Measurements from ENCODE around the gene NKX2-8.

Gene NKX2-8

GRCh38 chr14:36582011-36582873 is at the start of gene NKX2-8:
TSS of gene NKX2-8 (minus strand) at chr14:36582614. CDS start at chr14:36582389, 225 bp downstream.
- DNase-seq (ENCODE audit: extremely low read depth in 1 of 2, low read depth in 1 of 2), result no peak

- no peak for DNase-seq (ENCODE audit: extremely low read depth in 1 of 2, low read depth in 1 of 2)
Observed at GRCh38 chr14:36627981-36628380, 45.6 kb upstream of the NKX2-8 start.

DNA sequence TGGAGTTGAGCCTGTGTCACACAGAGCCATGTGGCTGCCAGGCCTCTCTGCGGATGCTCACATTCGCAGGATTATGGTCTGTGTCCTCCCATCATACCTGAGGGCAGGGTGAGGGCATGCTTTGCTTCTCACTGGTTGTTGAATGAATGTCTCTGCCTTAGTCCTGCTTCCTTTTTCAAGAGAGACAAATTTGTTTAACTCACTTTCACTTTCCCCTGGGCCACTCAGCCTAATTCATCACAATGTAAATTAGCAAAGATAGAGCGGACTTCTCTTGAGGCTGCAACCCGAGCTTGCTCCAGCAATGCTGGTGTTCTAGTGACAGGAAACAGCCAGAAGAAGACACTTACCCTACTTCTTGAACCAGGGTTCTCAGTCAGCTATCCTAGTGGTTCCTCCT is 43.7 kb upstream of the NKX2-8 start:
- DNase-seq (ENCODE audit: extremely low read depth in 1 of 2, low read depth in 1 of 2), result no peak

- no peak for DNase-seq (ENCODE audit: extremely low read depth in 1 of 2, low read depth in 1 of 2)
Observed at GRCh38 chr14:36625436-36625835, 43.0 kb upstream of the NKX2-8 start.

- DNase-seq (ENCODE audit: extremely low read depth in 1 of 2, low read depth in 1 of 2), result no peak
Observed at GRCh38 chr14:36625014-36625413, 42.6 kb upstream of the NKX2-8 start.

DNA sequence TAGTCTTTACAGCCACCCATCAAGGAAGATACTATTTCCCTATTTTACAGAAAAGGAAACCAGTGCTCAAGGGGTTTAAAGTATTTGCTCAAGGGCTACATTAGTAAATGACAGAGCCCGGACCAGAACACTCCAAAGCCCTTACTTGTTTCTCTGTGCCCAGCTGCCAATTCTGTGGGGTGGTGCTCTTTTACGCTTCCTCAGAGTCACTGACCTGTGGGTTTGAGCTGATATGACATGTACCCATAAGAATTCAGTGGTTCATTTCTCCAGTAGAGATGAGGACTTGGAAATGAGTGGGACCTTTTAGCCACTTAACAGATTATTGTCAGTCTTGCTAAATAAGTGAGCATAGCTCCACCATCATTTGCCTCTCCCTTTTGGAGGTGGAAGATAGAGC is 37.4 kb upstream of the NKX2-8 start:
- DNase-seq (ENCODE audit: extremely low read depth in 1 of 2, low read depth in 1 of 2), result no peak

DNA sequence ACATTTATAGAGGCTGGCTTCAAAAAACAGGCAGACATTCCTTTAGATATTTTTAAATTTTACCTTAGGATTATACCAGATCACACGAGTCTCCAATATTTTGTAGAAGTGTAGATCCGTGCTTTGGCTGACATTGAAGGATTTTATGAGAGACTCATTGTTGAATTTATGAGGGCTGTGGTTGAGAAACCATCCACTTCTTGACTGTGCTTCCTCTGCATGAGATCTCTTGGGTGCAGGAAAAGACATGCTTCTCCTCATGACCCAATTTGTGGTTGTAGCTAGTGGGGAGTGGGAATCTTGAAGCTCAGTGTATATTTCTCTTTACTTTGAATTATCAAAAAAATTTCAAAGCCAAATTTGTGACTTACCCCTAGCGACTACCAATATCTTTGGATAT is 36.7 kb upstream of the NKX2-8 start:
- no peak for DNase-seq (ENCODE audit: extremely low read depth in 1 of 2, low read depth in 1 of 2)

GRCh38 chr14:36618641-36619040 is 36.2 kb upstream of the NKX2-8 start:
- no peak for DNase-seq (ENCODE audit: extremely low read depth in 1 of 2, low read depth in 1 of 2)

DNA sequence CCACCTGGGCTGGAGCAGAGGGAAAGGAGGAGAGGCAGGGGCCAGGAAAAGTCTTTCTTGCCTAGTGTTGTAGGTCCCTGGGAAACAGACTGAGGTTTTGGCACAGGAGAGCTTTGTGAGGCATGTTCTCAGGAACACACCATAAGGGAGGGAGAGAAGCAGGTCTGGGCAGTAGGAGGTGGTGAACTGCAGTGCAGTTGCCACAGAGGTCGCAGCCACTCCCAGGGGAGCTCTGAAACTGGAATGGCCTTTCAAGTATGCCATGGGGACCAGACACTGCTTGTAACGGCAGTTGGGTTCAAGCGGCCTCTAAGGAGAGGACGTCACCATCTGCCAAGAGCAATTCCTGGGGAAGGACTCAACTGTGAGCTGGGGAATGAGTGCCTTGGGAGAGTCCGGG is 35.4 kb upstream of the NKX2-8 start:
- no peak for DNase-seq (ENCODE audit: extremely low read depth in 1 of 2, low read depth in 1 of 2)

DNA sequence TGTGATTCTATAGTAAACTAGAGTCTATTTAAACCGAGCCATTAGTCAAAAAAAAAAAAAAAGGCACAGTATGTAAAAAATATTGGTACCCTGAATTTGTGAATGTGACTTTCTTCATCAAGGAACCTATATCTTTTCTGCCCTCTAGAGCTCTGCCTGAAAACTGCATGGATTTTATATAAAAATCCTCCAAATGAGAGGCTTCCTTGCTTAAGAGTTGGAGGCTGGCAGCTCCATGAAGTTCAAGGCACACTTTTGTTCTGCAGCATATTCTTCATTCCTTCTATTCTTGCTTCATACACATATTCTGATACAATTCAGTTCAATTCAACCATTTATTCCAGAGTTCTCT is 23.1 kb upstream of the NKX2-8 start:
- no peak for DNase-seq (ENCODE audit: extremely low read depth in 1 of 2, low read depth in 1 of 2)

DNA sequence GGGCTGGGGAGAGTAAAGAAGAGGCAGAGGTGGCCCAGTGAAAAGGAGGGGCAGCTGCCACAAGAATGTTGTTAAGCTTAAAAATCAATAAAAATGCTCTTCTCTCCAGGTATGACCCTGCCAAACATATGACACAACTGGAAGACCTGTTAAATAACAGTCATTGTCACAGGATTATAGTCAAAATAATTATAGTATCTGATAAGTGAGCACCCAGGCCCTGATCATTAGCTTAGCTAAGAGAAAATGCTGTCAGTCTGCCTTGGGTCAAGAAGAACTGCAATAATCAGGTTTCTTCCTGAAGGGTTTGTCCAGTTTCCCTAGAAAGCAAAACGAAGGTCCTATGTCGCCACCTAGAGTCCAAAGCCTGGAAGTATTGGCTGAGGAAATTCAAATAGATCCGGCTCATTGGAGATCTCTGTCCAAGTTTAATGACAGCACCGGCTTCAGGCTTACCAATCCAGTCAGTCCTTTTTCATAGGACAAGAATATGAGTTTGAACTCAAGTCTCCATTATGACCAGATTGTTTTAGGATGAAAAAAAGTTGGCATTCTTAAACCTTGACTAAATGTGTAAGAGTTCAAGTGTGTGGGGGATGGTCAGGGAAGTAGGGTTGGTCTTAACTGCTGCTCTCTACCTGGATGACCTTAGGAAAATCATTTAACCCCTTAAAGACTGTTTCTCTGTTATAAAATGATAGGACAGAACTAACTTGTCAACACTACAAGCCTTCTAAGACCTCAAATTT is 22.5 kb upstream of the NKX2-8 start:
- DNase-seq (ENCODE audit: extremely low read depth in 1 of 2, low read depth in 1 of 2), result no peak

DNA sequence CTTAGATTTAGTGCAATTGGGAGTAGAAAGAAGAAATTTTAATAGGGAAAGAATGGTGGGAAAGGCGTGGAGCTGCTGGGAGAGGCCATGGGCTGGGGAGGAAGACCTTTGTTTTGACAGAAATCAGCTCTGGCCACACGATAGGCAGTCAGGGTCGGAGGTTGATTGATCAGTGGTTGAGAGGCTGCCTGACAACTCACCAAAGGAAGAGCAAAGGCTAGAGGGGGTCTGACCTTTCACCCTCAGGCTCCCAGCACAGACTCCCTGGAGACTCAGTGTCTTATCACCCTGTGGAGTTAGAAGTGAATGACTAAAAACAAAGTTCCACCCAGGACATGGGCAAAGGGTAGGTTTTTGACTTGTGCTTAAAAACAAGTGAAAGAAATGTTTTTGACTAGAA is 18.0 kb upstream of the NKX2-8 start:
- no peak for DNase-seq (ENCODE audit: extremely low read depth in 1 of 2, low read depth in 1 of 2)

- no peak for DNase-seq (ENCODE audit: extremely low read depth in 1 of 2, low read depth in 1 of 2)
Observed at GRCh38 chr14:36591482-36591881, 9.1 kb upstream of the NKX2-8 start.

DNA sequence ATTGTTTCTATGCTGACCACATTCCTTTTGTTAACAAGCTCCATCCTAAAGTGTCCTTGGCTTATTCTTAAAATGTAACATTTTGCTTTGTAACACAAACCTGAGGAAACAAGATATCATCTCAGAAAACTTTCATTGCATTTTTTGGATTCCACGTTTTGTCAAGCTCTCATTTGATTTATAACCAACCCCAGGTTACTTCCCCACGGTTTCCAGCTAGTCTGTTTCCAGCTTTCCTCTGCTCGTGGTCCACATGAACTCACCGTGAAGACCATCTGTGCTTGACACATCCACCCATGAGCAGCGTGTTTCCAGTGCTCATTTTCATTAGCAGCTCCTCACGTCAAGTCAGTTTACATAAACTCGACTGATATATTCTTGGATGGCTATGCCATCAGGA is 6.4 kb upstream of the NKX2-8 start:
- DNase-seq (ENCODE audit: extremely low read depth in 1 of 2, low read depth in 1 of 2), result no peak

DNA sequence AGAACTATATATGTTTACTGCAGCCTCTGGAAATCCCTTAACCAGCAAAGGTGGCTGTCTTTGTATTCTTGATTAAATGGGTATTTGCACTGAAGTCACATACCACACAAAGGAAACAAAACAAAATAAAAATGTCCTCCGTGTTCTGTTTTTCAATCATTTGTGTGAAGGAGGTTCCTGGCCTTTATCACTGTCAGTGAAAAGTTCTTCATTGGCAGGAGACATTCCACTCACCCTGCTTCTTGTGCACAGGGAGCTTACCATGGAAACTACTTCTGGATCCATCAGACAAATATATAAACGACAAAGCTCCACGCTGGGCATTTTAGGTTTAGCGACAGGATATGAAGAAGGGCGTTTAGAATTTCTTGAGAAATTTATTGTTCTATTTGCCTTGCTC is 5.7 kb upstream of the NKX2-8 start:
- DNase-seq (ENCODE audit: extremely low read depth in 1 of 2, low read depth in 1 of 2), result no peak

DNA sequence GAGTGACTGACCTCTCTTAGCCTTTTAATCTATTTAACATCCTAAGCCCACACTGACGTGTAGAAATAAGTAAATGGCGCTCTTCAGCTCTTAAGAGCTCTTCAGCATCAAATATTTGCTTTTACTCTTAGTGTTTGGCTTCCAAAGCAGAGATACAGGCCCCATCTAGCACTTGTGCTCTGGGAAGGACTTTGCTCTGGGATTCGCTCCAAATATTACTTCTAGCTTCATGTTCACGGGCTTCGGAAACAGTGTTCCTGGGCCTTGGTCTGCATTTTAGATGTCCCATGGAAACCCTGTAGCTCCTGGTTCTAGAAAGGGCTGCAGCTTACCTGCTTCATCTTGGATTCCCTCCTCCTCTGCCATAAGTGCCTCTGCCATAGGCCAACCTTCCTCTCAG is 2.7 kb upstream of the NKX2-8 start:
- no peak for DNase-seq (ENCODE audit: extremely low read depth in 1 of 2, low read depth in 1 of 2)

DNA sequence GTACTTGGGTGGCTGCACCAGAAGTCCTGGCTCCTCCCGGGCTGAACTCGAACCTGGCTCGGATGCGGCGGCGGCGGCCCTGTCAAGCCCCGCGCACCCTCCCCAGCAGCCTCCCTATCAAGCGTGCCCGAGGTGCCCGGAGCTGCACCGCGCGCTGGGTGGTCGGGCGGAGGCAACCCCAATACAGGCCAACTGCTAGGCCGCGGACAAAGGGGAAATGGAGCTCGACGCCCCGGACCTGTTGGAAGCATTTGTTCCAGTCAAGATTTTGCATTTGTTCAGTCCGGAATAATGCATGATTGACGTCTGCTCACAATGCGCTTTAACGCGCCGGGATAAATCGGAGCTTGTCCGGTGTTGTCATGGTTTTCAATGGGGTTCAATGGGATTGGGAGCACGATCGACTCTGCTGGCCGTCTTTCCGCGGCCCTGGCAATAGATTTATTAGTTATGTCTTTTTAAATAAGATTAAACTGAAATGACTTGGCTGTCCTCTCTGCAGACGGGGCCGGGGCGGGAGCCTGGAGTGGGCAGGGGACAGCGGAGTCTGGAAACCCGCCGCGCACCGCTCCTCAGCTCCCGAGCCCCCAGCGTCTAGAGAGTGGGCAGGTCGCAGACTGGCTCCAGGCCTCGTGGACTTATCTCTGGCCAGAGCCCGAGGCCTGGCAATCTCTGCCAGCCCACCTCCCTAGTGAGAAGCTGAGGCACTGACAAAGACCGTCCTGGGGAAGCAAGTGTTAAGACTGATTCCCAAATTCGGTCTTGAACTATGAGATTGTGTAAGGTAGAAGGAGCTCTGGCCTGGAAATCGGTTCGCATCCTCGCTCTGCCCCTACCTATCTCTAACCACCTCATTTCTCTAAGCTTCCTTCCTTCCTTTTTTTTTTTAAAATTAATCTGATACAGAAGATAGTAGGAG is 1.7 kb upstream of the NKX2-8 start:
- no peak for DNase-seq (ENCODE audit: extremely low read depth in 1 of 2, low read depth in 1 of 2)

- DNase-seq (ENCODE audit: extremely low read depth in 1 of 2, low read depth in 1 of 2), result no peak
Observed at GRCh38 chr14:36583242-36583892, 953 bp upstream of the NKX2-8 start.

DNA sequence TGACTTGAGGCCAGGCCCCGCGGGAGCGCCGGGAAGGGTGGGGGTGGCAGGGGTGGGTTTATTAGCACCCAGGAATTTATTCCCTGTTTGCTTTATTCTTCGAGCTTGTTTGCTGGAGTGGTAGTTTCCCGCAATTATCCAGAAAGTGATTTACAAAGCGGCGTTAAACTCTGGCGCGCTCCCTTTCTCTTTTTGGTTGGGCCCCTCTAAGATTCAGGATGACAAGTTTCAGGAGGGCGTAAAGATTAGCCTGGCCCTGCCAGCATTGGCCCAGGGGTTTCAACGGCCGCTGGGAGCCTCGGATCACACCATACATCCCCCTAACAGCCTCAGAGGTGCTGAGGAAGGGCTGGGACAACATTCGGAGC is 444 bp upstream of the NKX2-8 start:
- DNase-seq (ENCODE audit: extremely low read depth in 1 of 2, low read depth in 1 of 2), result no peak

- DNase-seq (ENCODE audit: extremely low read depth in 1 of 2, low read depth in 1 of 2), result no peak
Observed at GRCh38 chr14:36580856-36581831, 1.3 kb downstream of the NKX2-8 start.
